Liver (tissue), 9 donors: Measurements from ENCODE around the gene GTF3C5. TPM values are rescaled to one million over a fixed set of nuclear protein-coding genes. Genes with fewer than 3 reads are reported as not detected.

Experiments used
- DNase-seq: peaks from one replicate; pipeline ENCODE4 v3.0.0-alpha.2; 2017; ENCODE audit warnings: low spot score
- H3K27ac ChIP-seq, 2 donors: one replicate each; pipeline ENCODE4 v1.7.0; 2013; ENCODE audit warnings: inconsistent platforms in 2 of 2, low read length in 2 of 2, control low read depth in 1 of 2, low read depth in 1 of 2, mild to moderate bottlenecking in 1 of 2
- H3K27me3 ChIP-seq, 4 donors: one replicate each; pipeline versions ENCODE4 v1.6.1 to v1.7.0; 2013; ENCODE audit warnings: low read length in 3 of 4, inconsistent platforms in 1 of 4, mild to moderate bottlenecking in 1 of 4, moderate library complexity in 1 of 4; ENCODE audit not compliant: control insufficient read depth in 4 of 4, insufficient read depth in 4 of 4
- H3K36me3 ChIP-seq, 4 donors: one replicate each; pipeline versions ENCODE4 v1.6.1 to v1.7.0; 2013; ENCODE audit warnings: low read length in 3 of 4, mild to moderate bottlenecking in 3 of 4, low read depth in 1 of 4, moderate library complexity in 1 of 4; ENCODE audit not compliant: control insufficient read depth in 4 of 4, insufficient read depth in 3 of 4
- H3K4me1 ChIP-seq, 4 donors: one replicate each; pipeline versions ENCODE4 v1.6.1 to v1.7.0; 2013; ENCODE audit warnings: low read length in 3 of 4, mild to moderate bottlenecking in 3 of 4, moderate library complexity in 1 of 4; ENCODE audit not compliant: control insufficient read depth in 4 of 4, insufficient read depth in 4 of 4
- H3K4me3 ChIP-seq, 3 donors: one replicate each; pipeline versions ENCODE4 v1.6.1 to v1.7.0; 2013; ENCODE audit warnings: low read length in 3 of 3, control low read depth in 1 of 3, low read depth in 1 of 3, mild to moderate bottlenecking in 1 of 3
- H3K9ac ChIP-seq, 2 donors: one replicate each; pipeline ENCODE4 v1.7.0; 2013; ENCODE audit warnings: low read length in 2 of 2, mild to moderate bottlenecking in 2 of 2, moderate library complexity in 2 of 2, control low read depth in 1 of 2, low read depth in 1 of 2
- H3K9me3 ChIP-seq, 4 donors: one replicate each; pipeline versions ENCODE4 v1.6.1 to v1.7.0; 2013; ENCODE audit warnings: low read length in 3 of 4; ENCODE audit not compliant: control insufficient read depth in 4 of 4
- EGR1 ChIP-seq, 2 donors: IDR thresholded peaks; 2 replicates each; pipeline ENCODE4 v1.6.1; 2016 to 2018; ENCODE audit warnings: antibody characterized with exemption in 2 of 2, low read depth in 2 of 2
- FOXA1 ChIP-seq: IDR thresholded peaks from 2 replicates; pipeline ENCODE4 v1.6.1; 2016; ENCODE audit warnings: antibody characterized with exemption
- FOXA2 ChIP-seq: IDR thresholded peaks from 2 replicates; pipeline ENCODE4 v1.6.1; 2016; ENCODE audit warnings: antibody characterized with exemption
- GABPA ChIP-seq, 2 donors: IDR thresholded peaks in 1 of 2; conservative IDR thresholded peaks in 1 of 2; 2 replicates each; pipeline ENCODE4 v1.6.1; 2016; ENCODE audit warnings: antibody characterized with exemption in 2 of 2, mild to moderate bottlenecking in 1 of 2, moderate library complexity in 1 of 2
- HNF4A ChIP-seq, 2 donors: conservative IDR thresholded peaks; 2 replicates each; pipeline ENCODE4 v1.6.1; 2016; ENCODE audit warnings: antibody characterized with exemption in 2 of 2, mild to moderate bottlenecking in 2 of 2
- HNF4G ChIP-seq: IDR thresholded peaks from 2 replicates; pipeline ENCODE4 v1.6.1; 2016; ENCODE audit warnings: antibody characterized with exemption
- JUND ChIP-seq, 2 donors: IDR thresholded peaks; 2 replicates each; pipeline ENCODE4 v1.6.1; 2016; ENCODE audit warnings: antibody characterized with exemption in 2 of 2
- NR2F2 ChIP-seq: IDR thresholded peaks from 2 replicates; pipeline ENCODE4 v1.6.1; 2016; ENCODE audit warnings: antibody characterized with exemption
- RAD21 ChIP-seq, 2 donors: IDR thresholded peaks; 2 replicates each; pipeline ENCODE4 v1.6.1; 2016; ENCODE audit warnings: antibody characterized with exemption in 2 of 2, mild to moderate bottlenecking in 2 of 2
- REST ChIP-seq: IDR thresholded peaks from 2 replicates; pipeline ENCODE4 v1.6.1; 2016; ENCODE audit warnings: antibody characterized with exemption, mild to moderate bottlenecking
- RXRA ChIP-seq, 2 donors: IDR thresholded peaks; 2 replicates each; pipeline ENCODE4 v1.6.1; 2017 to 2018; ENCODE audit warnings: antibody characterized with exemption in 2 of 2, mild to moderate bottlenecking in 1 of 2
- TAF1 ChIP-seq: conservative IDR thresholded peaks from 2 replicates; pipeline ENCODE4 v1.6.1; 2016; ENCODE audit warnings: antibody characterized with exemption, mild to moderate bottlenecking
- YY1 ChIP-seq: IDR thresholded peaks from 2 replicates; pipeline ENCODE4 v1.6.1; 2016; ENCODE audit warnings: antibody characterized with exemption, mild to moderate bottlenecking
- ZBTB33 ChIP-seq: IDR thresholded peaks from 2 replicates; pipeline ENCODE4 v1.6.1; 2016; ENCODE audit warnings: antibody characterized with exemption
- WGBS: extraction: QIAGEN DNeasy Blood & Tissue Kit; methylation state at CpG from one replicate; pipeline ENCODE4 v1.1.7; 2013; 5-methylcytosine and 5-hydroxymethylcytosine counted together
- polyA plus RNA-seq, 2 donors: library from polyadenylated mRNA; stranded (reverse) in 1 of 2; unstranded in 1 of 2; fragments of 200-250 nt in 1 of 2; fragments of >200 nt in 1 of 2; fragmentation: Nextera tagmentation in 1 of 2; extraction: Ambion mirVana in 1 of 2; gene quantifications; one replicate each; pipeline versions ENCODE4 v1.2.1 to v1.2.3, GENCODE V29; 2013 to 2015
- total RNA-seq, 2 donors: library from RNA; depleted of rRNA; stranded (reverse); fragments of >200 nt; gene quantifications; one replicate each; pipeline ENCODE4 v1.2.3, GENCODE V29; 2014
- TF ChIP-seq, protein P1 (sequence below): IDR thresholded peaks from 2 replicates; pipeline ENCODE4 v1.6.1; 2016; ENCODE audit warnings: antibody characterized with exemption
- TF ChIP-seq, protein P2 (sequence below): IDR thresholded peaks from 2 replicates; pipeline ENCODE4 v1.6.1; 2016; ENCODE audit warnings: antibody characterized with exemption
- TF ChIP-seq, protein P3 (sequence below): fragments of 150-350 bp; IDR thresholded peaks from 2 replicates; pipeline ENCODE4 v1.5.1; 2017; ENCODE audit warnings: improper control_type of control experiment, low read depth, low read length; ENCODE audit not compliant: missing input control
- donor health status: healthy.
- donor health status: healthy.
- donor health status: healthy.
- donor health status: healthy.
- donor health status: healthy.

GTF3C5 gene
- total and polyA plus RNA-seq, 4 donors, result 13.2 to 26.2 (median 18.2) TPM

GRCh38 chr9:133088146-133088750, 57.5 kb downstream of the GTF3C5 start:
- no peaks in the 10 kb centered on the region for H3K27me3 ChIP-seq
- 93% methylated on average over 10 of the region's 10 CpGs for WGBS
- no peaks in the 10 kb centered on the region for H3K36me3 ChIP-seq
- H3K9me3 ChIP-seq, result no peaks in the 10 kb centered on the region
- no peak overlapping the region for H3K27ac ChIP-seq
- DNase-seq, result no peak
- TF ChIP-seq FOXA1 (no peak), REST (no peak), HNF4A (conservative IDR thresholded peaks at IDR 0.05) (no peak), HNF4G (no peak), EGR1 (IDR thresholded peaks at IDR 0.05; ENCODE audit: low read depth in 2 of 2) (no peak), JUND (IDR thresholded peaks at IDR 0.05) (no peak), RAD21 (IDR thresholded peaks at IDR 0.05) (no peak), GABPA (IDR thresholded peaks at IDR 0.05 in 1 of 2, conservative IDR thresholded peaks at IDR 0.05 in 1 of 2) (no peak), NR2F2 (no peak), FOXA2 (no peak), RXRA (IDR thresholded peaks at IDR 0.05) (no peak), TAF1 (no peak), ZBTB33 (no peak), YY1 (no peak)
- TF ChIP-seq, protein P1, sequence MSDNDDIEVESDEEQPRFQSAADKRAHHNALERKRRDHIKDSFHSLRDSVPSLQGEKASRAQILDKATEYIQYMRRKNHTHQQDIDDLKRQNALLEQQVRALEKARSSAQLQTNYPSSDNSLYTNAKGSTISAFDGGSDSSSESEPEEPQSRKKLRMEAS, result no peak
- TF ChIP-seq, protein P2, sequence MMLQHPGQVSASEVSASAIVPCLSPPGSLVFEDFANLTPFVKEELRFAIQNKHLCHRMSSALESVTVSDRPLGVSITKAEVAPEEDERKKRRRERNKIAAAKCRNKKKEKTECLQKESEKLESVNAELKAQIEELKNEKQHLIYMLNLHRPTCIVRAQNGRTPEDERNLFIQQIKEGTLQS, result no peak
- TF ChIP-seq, protein P3, sequence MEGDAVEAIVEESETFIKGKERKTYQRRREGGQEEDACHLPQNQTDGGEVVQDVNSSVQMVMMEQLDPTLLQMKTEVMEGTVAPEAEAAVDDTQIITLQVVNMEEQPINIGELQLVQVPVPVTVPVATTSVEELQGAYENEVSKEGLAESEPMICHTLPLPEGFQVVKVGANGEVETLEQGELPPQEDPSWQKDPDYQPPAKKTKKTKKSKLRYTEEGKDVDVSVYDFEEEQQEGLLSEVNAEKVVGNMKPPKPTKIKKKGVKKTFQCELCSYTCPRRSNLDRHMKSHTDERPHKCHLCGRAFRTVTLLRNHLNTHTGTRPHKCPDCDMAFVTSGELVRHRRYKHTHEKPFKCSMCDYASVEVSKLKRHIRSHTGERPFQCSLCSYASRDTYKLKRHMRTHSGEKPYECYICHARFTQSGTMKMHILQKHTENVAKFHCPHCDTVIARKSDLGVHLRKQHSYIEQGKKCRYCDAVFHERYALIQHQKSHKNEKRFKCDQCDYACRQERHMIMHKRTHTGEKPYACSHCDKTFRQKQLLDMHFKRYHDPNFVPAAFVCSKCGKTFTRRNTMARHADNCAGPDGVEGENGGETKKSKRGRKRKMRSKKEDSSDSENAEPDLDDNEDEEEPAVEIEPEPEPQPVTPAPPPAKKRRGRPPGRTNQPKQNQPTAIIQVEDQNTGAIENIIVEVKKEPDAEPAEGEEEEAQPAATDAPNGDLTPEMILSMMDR, result no peak
- no peak overlapping the region for H3K4me3 ChIP-seq
- no peaks in the 10 kb centered on the region for H3K4me1 ChIP-seq
- no peak overlapping the region for H3K9ac ChIP-seq
